ENCODE measurements around the gene TIMM17A.

TIMM17A gene

DNA sequence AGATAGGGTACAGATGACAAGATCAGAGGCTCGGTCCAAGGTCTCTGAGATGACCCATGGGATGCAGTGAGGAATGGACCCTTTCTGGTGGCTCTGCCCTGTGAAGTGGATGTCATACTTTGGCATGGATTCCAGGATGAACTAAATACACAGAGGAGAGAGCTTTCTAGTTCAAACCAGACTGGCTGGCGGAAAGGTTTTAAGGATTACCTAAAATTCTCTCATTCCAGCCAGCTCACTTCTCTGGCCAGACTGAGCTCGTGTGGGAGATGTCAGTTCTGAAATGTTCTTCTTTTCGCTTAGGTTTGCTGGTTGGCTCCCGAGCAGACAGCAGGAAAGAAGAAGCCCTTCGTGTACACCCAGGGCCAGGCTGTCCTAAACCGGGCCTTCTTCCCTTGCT lies 33.3 kb downstream of the TIMM17A start:
- H3K4me3 ChIP-seq (ENCODE audit: low read depth in 1 of 2, low read length in 2 of 2): no peak overlapping the region
- peaks cover 5% of the 10 kb centered on the region for H3K4me1 ChIP-seq (ENCODE audit: insufficient read depth, low read length)
- H3K36me3 ChIP-seq (ENCODE audit: insufficient read depth, low read length): peaks cover 32% of the 10 kb centered on the region
- no peak overlapping the region for H3K27ac ChIP-seq (ENCODE audit: low read depth, low read length)
- no peaks in the 10 kb centered on the region for H3K9me3 ChIP-seq (ENCODE audit: low read length)
- H3K9ac ChIP-seq (ENCODE audit: low read length): no peak overlapping the region
- no peaks in the 10 kb centered on the region for H3K27me3 ChIP-seq (ENCODE audit: control insufficient read depth in 1 of 2, insufficient read depth in 2 of 2, low read length in 2 of 2)

DNA sequence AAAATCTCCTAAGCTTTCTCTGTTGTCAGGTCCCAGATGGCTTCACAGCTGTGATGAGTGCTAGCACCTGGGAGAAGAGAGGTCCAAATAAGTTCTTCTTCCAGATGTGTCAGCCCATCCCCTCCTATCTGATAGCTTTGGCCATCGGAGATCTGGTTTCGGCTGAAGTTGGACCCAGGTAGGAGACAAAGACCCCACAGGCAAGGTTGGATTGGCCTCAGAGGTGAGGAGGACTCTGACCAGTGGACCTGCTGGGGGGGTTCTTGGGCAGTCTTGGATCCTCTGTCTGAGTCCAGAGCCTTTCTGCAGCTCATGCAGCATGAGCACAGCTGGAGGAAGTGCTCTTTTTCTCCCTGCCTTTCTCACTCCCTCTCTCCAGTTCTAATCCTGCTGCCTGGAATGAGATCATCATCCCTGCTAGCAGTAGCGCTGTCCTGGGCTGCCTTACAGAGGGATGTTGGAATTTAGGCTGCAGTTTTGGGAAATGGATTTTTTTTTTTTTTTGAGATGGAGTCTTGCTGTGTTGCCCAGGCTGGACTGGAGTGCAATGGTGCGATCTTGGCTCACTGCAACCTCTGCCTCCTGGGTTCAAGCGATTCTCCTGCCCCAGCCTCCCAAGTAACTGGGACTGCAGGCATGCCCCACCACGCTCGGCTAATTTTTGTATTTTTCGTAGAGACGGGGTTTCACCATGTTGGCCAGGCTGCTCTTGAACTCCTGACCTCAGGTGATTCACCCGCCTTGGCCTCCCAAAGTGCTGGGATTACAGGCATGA lies 34.2 kb downstream of the TIMM17A start:
- no peaks in the 10 kb centered on the region for H3K9me3 ChIP-seq (ENCODE audit: low read length)

DNA sequence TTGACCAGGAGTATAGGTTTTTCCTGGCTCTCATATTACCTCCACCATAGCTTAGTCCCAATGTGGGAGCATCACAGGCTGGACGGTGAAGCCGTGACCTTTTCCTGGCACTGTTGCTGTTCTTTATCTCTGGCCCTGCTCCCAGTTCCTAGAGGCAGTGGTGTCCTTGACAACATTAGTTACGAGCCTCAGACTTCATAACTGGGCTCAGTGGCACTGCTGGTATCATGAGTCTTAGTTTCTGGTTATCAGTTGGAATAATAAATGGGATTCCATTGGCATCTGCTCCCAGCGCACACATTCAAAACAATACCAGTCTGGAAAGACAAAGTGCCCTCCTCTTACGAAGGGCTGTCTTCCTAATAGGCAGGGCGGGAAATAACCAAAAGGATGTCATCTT lies 35.1 kb downstream of the TIMM17A start:
- peaks cover 41% of the 10 kb centered on the region for H3K36me3 ChIP-seq (ENCODE audit: insufficient read depth, low read length)
- H3K4me3 ChIP-seq (ENCODE audit: low read depth in 1 of 2, low read length in 2 of 2): no peak overlapping the region
- H3K9ac ChIP-seq (ENCODE audit: low read length): no peak overlapping the region
- no peaks in the 10 kb centered on the region for H3K4me1 ChIP-seq (ENCODE audit: insufficient read depth, low read length)
- no peaks in the 10 kb centered on the region for H3K9me3 ChIP-seq (ENCODE audit: low read length)
- H3K27me3 ChIP-seq (ENCODE audit: control insufficient read depth in 1 of 2, insufficient read depth in 2 of 2, low read length in 2 of 2): no peaks in the 10 kb centered on the region
- H3K27ac ChIP-seq (ENCODE audit: low read depth, low read length): no peak overlapping the region

More for the DNA sequence above, 34.2 kb downstream of the TIMM17A start:
- H3K4me3 ChIP-seq (ENCODE audit: low read depth in 1 of 2, low read length in 2 of 2): no peak overlapping the region
- H3K36me3 ChIP-seq (ENCODE audit: insufficient read depth, low read length): peaks cover 38% of the 10 kb centered on the region
- no peak overlapping the region for H3K27ac ChIP-seq (ENCODE audit: low read depth, low read length)
- no peaks in the 10 kb centered on the region for H3K27me3 ChIP-seq (ENCODE audit: control insufficient read depth in 1 of 2, insufficient read depth in 2 of 2, low read length in 2 of 2)
- H3K4me1 ChIP-seq (ENCODE audit: insufficient read depth, low read length): no peaks in the 10 kb centered on the region
- no peak overlapping the region for H3K9ac ChIP-seq (ENCODE audit: low read length)

DNA sequence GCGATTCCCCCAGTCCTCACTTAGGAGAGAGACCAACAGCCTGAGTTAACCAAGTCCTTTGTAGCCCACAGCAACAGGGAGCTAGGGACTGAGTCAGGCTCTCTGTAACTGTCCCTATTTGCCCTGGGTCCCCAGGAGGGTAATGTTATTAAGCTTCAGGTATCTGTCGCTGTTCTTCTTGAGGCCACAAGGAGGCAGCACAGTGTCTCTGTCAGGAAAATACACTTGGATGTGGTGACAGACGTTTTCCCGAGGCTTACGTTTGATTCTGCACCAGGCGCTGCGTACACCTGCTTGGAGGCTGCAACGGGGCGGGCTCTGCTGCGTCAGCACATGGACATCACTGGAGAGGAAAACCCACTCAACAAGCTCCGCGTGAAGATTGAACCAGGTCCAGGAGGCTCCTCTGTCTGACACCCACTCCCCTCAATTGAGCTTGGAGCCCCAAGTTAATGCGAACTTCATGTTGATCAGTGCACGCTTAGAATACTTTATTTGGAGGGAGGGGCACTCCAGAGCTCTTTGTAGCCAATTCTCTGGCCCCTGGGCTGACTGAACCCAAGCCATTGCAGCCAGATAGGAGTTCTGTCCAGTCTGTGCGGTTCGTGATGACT lies 44.4 kb downstream of the TIMM17A start:
- Histone ChIP-seq H3K36me3 (ENCODE audit: insufficient read depth, low read length) (peaks cover 77% of the 10 kb centered on the region), H3K4me1 (ENCODE audit: insufficient read depth, low read length) (no peaks in the 10 kb centered on the region), H3K27ac (ENCODE audit: low read depth, low read length) (no peak overlapping the region), H3K27me3 (ENCODE audit: control insufficient read depth in 1 of 2, insufficient read depth in 2 of 2, low read length in 2 of 2) (no peaks in the 10 kb centered on the region), H3K9me3 (ENCODE audit: low read length) (no peaks in the 10 kb centered on the region), H3K4me3 (ENCODE audit: low read depth in 1 of 2, low read length in 2 of 2) (no peak overlapping the region), H3K9ac (ENCODE audit: low read length) (no peak overlapping the region)

DNA sequence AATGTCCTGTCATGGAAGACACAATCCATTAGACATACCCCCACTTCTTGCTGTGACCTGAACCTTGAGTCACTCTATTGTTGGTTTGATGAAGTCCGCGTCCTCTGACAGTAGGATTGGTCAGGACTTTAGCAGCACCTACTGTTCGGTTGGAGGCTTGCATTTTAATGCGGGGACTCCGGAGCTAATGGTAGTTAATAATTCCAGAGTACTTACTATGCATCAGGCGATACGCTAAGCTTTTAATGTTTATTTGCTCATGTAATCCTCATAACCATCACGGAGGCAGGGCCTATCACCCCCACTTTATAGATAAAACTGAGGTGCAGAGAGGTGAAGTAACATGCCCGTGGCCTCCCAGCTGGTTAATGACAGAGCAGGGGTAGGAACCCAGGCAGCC lies 47.2 kb downstream of the TIMM17A start:
- peaks cover 61% of the 10 kb centered on the region for H3K36me3 ChIP-seq (ENCODE audit: insufficient read depth, low read length)
- H3K9me3 ChIP-seq (ENCODE audit: low read length): no peaks in the 10 kb centered on the region
- no peaks in the 10 kb centered on the region for H3K4me1 ChIP-seq (ENCODE audit: insufficient read depth, low read length)
- H3K9ac ChIP-seq (ENCODE audit: low read length): no peak overlapping the region
- H3K4me3 ChIP-seq (ENCODE audit: low read depth in 1 of 2, low read length in 2 of 2): no peak overlapping the region
- H3K27ac ChIP-seq (ENCODE audit: low read depth, low read length): no peak overlapping the region
- H3K27me3 ChIP-seq (ENCODE audit: control insufficient read depth in 1 of 2, insufficient read depth in 2 of 2, low read length in 2 of 2): no peaks in the 10 kb centered on the region

DNA sequence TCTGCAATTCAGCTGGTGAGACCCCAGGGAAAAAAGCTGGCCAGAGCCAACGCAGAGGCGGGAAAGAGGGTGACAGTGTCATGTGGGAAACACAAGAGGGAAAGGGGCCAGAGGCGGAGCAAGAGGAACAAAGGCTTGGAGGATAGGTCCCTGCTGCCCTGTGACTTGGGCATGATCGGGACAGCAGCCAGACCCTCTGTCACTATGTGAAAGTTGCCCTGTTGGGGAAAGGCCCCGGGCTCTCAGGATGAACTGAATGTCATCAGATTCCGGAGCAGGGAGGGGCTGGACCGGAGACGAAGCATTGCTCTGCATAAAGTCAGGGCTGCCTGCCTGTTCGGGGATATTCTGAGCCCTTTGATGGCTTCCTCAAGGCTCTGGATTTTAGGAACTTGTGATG lies 49.4 kb downstream of the TIMM17A start:
- Histone ChIP-seq H3K4me3 (ENCODE audit: low read depth in 1 of 2, low read length in 2 of 2) (no peak overlapping the region), H3K27ac (ENCODE audit: low read depth, low read length) (no peak overlapping the region), H3K4me1 (ENCODE audit: insufficient read depth, low read length) (no peaks in the 10 kb centered on the region), H3K9me3 (ENCODE audit: low read length) (no peaks in the 10 kb centered on the region), H3K27me3 (ENCODE audit: control insufficient read depth in 1 of 2, insufficient read depth in 2 of 2, low read length in 2 of 2) (no peaks in the 10 kb centered on the region), H3K36me3 (ENCODE audit: insufficient read depth, low read length) (peaks cover 50% of the 10 kb centered on the region), H3K9ac (ENCODE audit: low read length) (no peak overlapping the region)

DNA sequence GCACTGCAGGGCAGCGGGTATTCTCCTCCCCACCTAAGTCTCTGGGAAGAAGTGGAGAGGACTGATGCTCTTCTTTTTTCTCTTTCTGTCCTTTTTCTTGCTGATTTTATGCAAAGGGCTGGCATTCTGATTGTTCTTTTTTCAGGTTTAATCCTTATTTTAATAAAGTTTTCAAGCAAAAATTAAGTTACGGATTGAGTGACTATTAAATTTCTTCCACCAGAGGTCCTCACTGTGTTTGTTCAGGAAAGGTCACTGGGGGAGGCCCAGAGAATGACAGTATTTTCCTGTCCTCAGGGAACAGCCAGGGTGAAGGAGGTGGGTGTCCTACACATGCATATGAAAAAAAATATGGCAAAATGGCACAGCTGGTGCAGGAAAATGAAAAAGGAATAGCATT lies 50.7 kb downstream of the TIMM17A start:
- Histone ChIP-seq H3K27me3 (ENCODE audit: control insufficient read depth in 1 of 2, insufficient read depth in 2 of 2, low read length in 2 of 2) (no peaks in the 10 kb centered on the region), H3K4me3 (ENCODE audit: low read depth in 1 of 2, low read length in 2 of 2) (no peak overlapping the region), H3K9ac (ENCODE audit: low read length) (no peak overlapping the region), H3K9me3 (ENCODE audit: low read length) (no peaks in the 10 kb centered on the region), H3K36me3 (ENCODE audit: insufficient read depth, low read length) (peaks cover 42% of the 10 kb centered on the region), H3K27ac (ENCODE audit: low read depth, low read length) (no peak overlapping the region), H3K4me1 (ENCODE audit: insufficient read depth, low read length) (no peaks in the 10 kb centered on the region)

DNA sequence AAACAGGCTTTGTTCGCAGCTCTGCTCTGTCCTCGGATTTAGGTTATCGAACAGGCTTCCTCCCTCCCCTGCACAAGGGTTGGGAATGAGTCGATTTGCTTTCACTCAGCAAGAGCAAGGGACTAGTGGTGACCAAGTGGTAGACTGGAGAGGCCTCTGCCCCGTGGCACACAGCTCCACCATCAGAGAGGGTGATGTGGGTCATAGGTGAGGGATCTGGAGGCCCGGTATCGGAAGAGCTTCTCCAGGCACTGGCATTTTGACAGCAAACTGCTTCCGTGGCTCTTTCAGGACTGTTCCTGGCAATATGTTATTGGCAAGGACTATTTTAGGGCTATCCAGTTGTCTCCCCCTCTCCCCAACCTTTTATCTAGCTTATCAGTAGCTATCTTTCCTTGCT lies 52.0 kb downstream of the TIMM17A start:
- H3K4me1 ChIP-seq (ENCODE audit: insufficient read depth, low read length): no peaks in the 10 kb centered on the region
- peaks cover 32% of the 10 kb centered on the region for H3K36me3 ChIP-seq (ENCODE audit: insufficient read depth, low read length)
- no peak overlapping the region for H3K27ac ChIP-seq (ENCODE audit: low read depth, low read length)
- H3K9me3 ChIP-seq (ENCODE audit: low read length): no peaks in the 10 kb centered on the region
- H3K9ac ChIP-seq (ENCODE audit: low read length): no peak overlapping the region
- H3K27me3 ChIP-seq (ENCODE audit: control insufficient read depth in 1 of 2, insufficient read depth in 2 of 2, low read length in 2 of 2): no peaks in the 10 kb centered on the region
- no peak overlapping the region for H3K4me3 ChIP-seq (ENCODE audit: low read depth in 1 of 2, low read length in 2 of 2)

DNA sequence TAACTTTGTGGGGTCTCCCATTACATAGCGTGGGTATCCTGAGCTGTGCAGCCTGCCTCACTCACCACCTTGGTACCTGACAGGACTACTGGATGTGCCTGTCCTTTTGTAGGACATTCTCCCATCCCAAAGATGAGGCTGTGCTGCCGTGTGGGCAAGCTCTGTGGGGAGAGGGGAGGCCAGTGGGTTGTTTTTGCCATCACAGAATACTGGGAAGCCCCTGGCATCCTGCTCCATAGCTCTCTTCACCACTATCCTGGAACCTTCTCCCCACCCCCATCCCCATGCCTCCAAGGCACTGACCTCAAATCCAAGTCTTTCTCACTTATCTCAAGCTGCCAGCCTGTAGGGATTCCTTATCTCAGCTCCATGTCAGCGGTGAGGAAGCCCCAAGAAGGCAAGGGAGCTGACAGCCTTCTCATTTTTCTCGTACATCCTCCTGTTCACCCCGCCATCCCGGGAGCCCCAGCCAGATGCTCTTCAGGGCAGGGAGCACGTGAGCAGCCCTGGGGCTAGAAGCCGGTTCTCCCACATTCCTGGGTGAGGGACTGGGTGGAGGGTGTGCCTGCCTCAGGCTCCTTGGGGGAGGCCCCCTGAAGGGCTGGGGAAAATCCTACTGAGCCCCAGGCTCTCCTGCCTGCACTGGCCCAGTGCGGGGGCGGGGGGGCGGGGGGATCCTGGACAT lies 52.6 kb downstream of the TIMM17A start:
- Histone ChIP-seq H3K9ac (ENCODE audit: low read length) (no peak overlapping the region), H3K27me3 (ENCODE audit: control insufficient read depth in 1 of 2, insufficient read depth in 2 of 2, low read length in 2 of 2) (no peaks in the 10 kb centered on the region), H3K4me1 (ENCODE audit: insufficient read depth, low read length) (no peaks in the 10 kb centered on the region), H3K27ac (ENCODE audit: low read depth, low read length) (no peak overlapping the region), H3K4me3 (ENCODE audit: low read depth in 1 of 2, low read length in 2 of 2) (no peak overlapping the region), H3K9me3 (ENCODE audit: low read length) (no peaks in the 10 kb centered on the region), H3K36me3 (ENCODE audit: insufficient read depth, low read length) (peaks cover 25% of the 10 kb centered on the region)

DNA sequence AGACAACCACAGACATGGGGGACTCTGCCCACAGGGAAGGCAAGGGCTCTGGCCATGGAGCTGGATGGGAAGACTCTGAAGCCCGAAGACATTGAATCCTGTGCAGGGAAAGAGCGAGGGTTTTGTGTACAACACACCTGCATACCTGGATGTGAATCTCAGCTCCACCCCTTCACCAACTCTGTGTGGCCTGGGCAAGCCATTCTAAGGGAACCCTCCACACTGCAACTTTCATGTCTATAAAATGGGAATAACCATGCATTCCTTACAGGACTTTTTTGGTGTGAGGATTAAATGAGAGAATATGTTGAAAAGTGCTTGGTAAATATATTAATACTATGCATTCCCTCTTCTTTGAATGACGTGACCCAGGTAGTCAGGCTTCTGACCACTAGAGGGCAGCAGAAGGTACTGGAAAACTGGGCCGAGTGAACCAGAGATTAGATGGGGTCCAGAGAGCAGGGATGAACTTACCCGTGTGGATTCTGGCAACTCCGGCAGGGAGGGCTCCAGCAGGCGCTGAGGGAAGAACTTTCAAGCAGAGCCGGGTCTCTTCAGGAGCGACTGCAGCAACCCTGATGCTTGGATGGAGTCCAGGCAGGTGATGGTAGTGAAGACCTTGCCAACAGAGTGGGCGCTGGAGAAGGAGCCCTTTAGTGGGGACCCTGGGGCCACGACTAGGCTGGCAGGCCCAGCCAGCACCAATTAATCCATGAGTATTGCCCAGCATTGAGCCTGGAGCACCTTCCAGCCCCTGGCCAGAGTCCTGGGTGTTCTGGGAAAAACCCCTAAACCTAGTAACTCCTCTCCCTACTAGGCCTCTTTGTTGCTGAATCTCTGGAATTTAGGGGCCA lies 54.2 kb downstream of the TIMM17A start:
- no peaks in the 10 kb centered on the region for H3K27me3 ChIP-seq (ENCODE audit: control insufficient read depth in 1 of 2, insufficient read depth in 2 of 2, low read length in 2 of 2)
- no peaks in the 10 kb centered on the region for H3K9me3 ChIP-seq (ENCODE audit: low read length)
- no peaks in the 10 kb centered on the region for H3K4me1 ChIP-seq (ENCODE audit: insufficient read depth, low read length)
- H3K27ac ChIP-seq (ENCODE audit: low read depth, low read length): no peak overlapping the region
- H3K9ac ChIP-seq (ENCODE audit: low read length): no peak overlapping the region
- H3K36me3 ChIP-seq (ENCODE audit: insufficient read depth, low read length): peaks cover 10% of the 10 kb centered on the region
- H3K4me3 ChIP-seq (ENCODE audit: low read depth in 1 of 2, low read length in 2 of 2): no peak overlapping the region
